Measurements from ENCODE around the gene RTL10. TPM values are rescaled to one million over a fixed set of nuclear protein-coding genes. Genes with fewer than 3 reads are reported as not detected.

The RTL10 gene
- total RNA-seq, 4 donors from 2014 or later: 6.8 to 24.3 (median 17.7) TPM

DNA sequence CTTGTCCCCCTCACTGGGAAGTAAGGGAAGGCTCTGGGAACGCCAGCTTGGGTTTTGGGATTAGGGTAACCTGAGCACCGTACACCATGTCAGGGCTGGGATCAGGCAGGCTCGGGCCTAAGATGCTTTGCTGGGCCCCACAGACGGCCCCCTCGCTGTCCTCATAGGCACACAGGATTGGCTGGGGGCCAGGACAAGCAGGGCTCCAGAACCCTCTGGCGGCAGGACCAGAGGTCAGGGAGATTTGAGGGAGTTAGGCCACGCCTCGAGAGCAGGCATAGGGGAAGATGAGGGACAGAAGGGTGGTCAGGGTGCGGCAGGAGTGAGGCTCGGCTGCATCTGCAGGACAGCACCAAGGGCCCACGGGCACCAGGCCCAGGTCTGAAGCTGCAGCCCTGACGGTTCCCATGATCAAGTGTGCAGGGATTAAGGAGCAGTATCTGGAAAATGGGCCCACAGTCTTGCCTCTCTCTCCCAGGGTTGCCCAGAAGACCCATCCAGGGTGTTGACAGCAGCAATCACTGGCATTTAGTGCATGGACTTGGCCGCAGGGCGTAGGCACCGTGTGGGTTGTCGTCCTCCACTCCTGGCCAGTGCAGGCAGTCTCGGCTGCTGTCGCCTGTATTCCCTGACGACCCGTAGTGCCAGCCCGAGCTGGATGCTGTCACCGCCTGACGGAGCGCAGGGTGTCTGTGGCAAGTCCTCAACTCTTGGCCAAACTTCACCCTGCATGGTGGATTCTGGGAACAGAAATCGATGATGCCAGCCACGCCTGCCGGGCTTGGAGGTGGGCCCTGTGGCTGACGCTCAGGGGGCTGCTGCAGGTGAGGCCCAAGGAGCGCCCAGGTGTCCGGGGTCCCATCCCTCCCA is 15.7 kb upstream of the RTL10 start:
- no peaks in the 10 kb centered on the region for H3K4me1 ChIP-seq
- H3K9me3 ChIP-seq: no peaks in the 10 kb centered on the region
- peak; percentile 13 to 20 for DNase-seq
- H3K36me3 ChIP-seq: no peaks in the 10 kb centered on the region
- no peak for TF ChIP-seq POLR2A (IDR thresholded peaks at IDR 0.05)
- no peak overlapping the region for H3K27ac ChIP-seq
- intact Hi-C loops (cut with DNase I; ENCODE audit: low total_unique reads): no loop called here
- H3K4me3 ChIP-seq: no peak overlapping the region
- no peaks in the 10 kb centered on the region for H3K27me3 ChIP-seq

- Histone ChIP-seq H3K9me3 (no peaks in the 10 kb centered on the region), H3K27ac (no peak overlapping the region), H3K4me1 (no peaks in the 10 kb centered on the region), H3K36me3 (no peaks in the 10 kb centered on the region), H3K4me3 (no peak overlapping the region), H3K27me3 (no peaks in the 10 kb centered on the region)
- DNase-seq: no peak
- TF ChIP-seq CTCF (IDR thresholded peaks at IDR 0.05) (no peak), POLR2A (IDR thresholded peaks at IDR 0.05) (no peak)
- intact Hi-C loops (cut with DNase I; ENCODE audit: low total_unique reads): no loop called here
Observed at GRCh38 chr22:19869497-19870152, 15.0 kb upstream of the RTL10 start.

GRCh38 chr22:19868773-19869471 is 14.2 kb upstream of the RTL10 start:
- intact Hi-C loops (cut with DNase I; ENCODE audit: low total_unique reads): no loop called here

GRCh38 chr22:19868333-19868732 is 13.7 kb upstream of the RTL10 start:
- H3K27ac ChIP-seq: no peak overlapping the region
- no peak for DNase-seq
- H3K9me3 ChIP-seq: no peaks in the 10 kb centered on the region
- no peak overlapping the region for H3K4me3 ChIP-seq
- H3K4me1 ChIP-seq: no peaks in the 10 kb centered on the region
- H3K36me3 ChIP-seq: no peaks in the 10 kb centered on the region
- TF ChIP-seq POLR2A (IDR thresholded peaks at IDR 0.05) (no peak), CTCF (IDR thresholded peaks at IDR 0.05) (no peak)
- no peaks in the 10 kb centered on the region for H3K27me3 ChIP-seq
- intact Hi-C loops (cut with DNase I; ENCODE audit: low total_unique reads): no loop called here

More at GRCh38 chr22:19868773-19869471, 14.2 kb upstream of the RTL10 start:
- no peak overlapping the region for H3K27ac ChIP-seq
- TF ChIP-seq CTCF (IDR thresholded peaks at IDR 0.05): no peak
- peak; percentile 11 to 12 for DNase-seq
- no peaks in the 10 kb centered on the region for H3K9me3 ChIP-seq
- H3K27me3 ChIP-seq: no peaks in the 10 kb centered on the region
- no peak overlapping the region for H3K4me3 ChIP-seq
- no peaks in the 10 kb centered on the region for H3K4me1 ChIP-seq
- no peaks in the 10 kb centered on the region for H3K36me3 ChIP-seq

GRCh38 chr22:19867617-19868016 is 12.9 kb upstream of the RTL10 start:
- Histone ChIP-seq H3K4me1 (no peaks in the 10 kb centered on the region), H3K4me3 (no peak overlapping the region), H3K27ac (no peak overlapping the region), H3K9me3 (no peaks in the 10 kb centered on the region), H3K27me3 (no peaks in the 10 kb centered on the region), H3K36me3 (no peaks in the 10 kb centered on the region)
- no peak for DNase-seq
- intact Hi-C loops (cut with DNase I; ENCODE audit: low total_unique reads): no loop called here
- no peak for TF ChIP-seq CTCF (IDR thresholded peaks at IDR 0.05)
- TF ChIP-seq POLR2A (IDR thresholded peaks at IDR 0.05): no peak
